H1 (cell line): ENCODE data around the gene RASAL2. TPM values are rescaled to one million over a fixed set of nuclear protein-coding genes. Genes with fewer than 3 reads are reported as not detected.
A peak's percentile ranks its signal among the peaks of the same experiment; 100 is the strongest.

Experiments used
- CTCF ChIA-PET: fragments of 300-600 bp; sonication (Branson Sonifier 250); formaldehyde crosslinking; loops from one replicate; lab custom pipeline; 2021; ENCODE audit not compliant: partially characterized antibody; lab: Charles Lee
- POLR2A ChIA-PET: fragments of 300-600 bp; sonication (Branson Sonifier 250); formaldehyde crosslinking; loops from one replicate; lab custom pipeline; 2021; ENCODE audit warnings: inconsistent platforms; ENCODE audit not compliant: partially characterized antibody; lab: Charles Lee
- DNase-seq, 2 experiments: peaks; one replicate each; pipeline versions ENCODE4 v3.0.0 to v3.0.0-alpha.2; 2010 to 2022; ENCODE audit warnings: low spot score in 2 of 2, low read depth in 1 of 2, mixed read lengths in 1 of 2
- FAIRE-seq: peaks from 2 replicates; lab custom pipeline; 2011; peaks lifted over from hg19 to GRCh38; lab: Jason Lieb, UNC
- H2AFZ ChIP-seq: 2 replicates; pipeline ENCODE4 v1.8.1; 2012; ENCODE audit warnings: low read length, inconsistent platforms
- H2AK5ac ChIP-seq: 2 replicates; pipeline ENCODE4 v1.6.1; 2013; ENCODE audit warnings: low read depth, low read length
- H2BK120ac ChIP-seq: replicated peaks from 2 replicates; pipeline ENCODE3; 2013; ENCODE audit warnings: low read depth, low read length, inconsistent platforms
- H2BK12ac ChIP-seq: 2 replicates; pipeline ENCODE4 v1.6.1; 2013; ENCODE audit warnings: low read depth, low read length
- H2BK15ac ChIP-seq: 2 replicates; pipeline ENCODE4 v1.6.1; 2013; ENCODE audit warnings: low read length
- H2BK20ac ChIP-seq: 2 replicates; pipeline ENCODE4 v1.6.1; 2013; ENCODE audit warnings: low read length
- H2BK5ac ChIP-seq: 2 replicates; pipeline ENCODE4 v1.6.1; 2013; ENCODE audit warnings: low read depth, low read length
- H3K14ac ChIP-seq: 2 replicates; pipeline ENCODE4 v1.6.1; 2013; ENCODE audit warnings: inconsistent platforms; ENCODE audit not compliant: insufficient read length
- H3K18ac ChIP-seq: 2 replicates; pipeline ENCODE4 v1.6.1; 2013; ENCODE audit warnings: low read length; ENCODE audit errors: extremely low read depth
- H3K23ac ChIP-seq: 2 replicates; pipeline ENCODE4 v1.6.1; 2013; ENCODE audit warnings: inconsistent platforms; ENCODE audit not compliant: insufficient read length
- H3K23me2 ChIP-seq: 2 replicates; pipeline ENCODE4 v1.6.1; 2013; ENCODE audit warnings: low read depth, low read length
- H3K27ac ChIP-seq: 2 replicates; pipeline ENCODE4 v1.6.1; 2011; ENCODE audit warnings: low read depth, low read length, inconsistent platforms
- H3K27me3 ChIP-seq, 4 experiments: replicated peaks in 1 of 4; 1 replicate in 1 of 4; 2 replicates in 3 of 4; pipeline versions ENCODE4 v1.6.1 to v1.8.1; 2011 to 2013; ENCODE audit warnings: low read length in 3 of 4, mild to moderate bottlenecking in 3 of 4, inconsistent platforms in 2 of 4, mixed read lengths in 2 of 4, moderate library complexity in 1 of 4; ENCODE audit not compliant: control insufficient read depth in 3 of 4, insufficient read depth in 3 of 4; ENCODE audit errors: extremely low read depth in 1 of 4
- H3K36me3 ChIP-seq, 4 experiments: 2 replicates each; pipeline versions ENCODE4 v1.6.1 to v1.8.1; 2011 to 2013; ENCODE audit warnings: mild to moderate bottlenecking in 4 of 4, low read length in 3 of 4, moderate library complexity in 2 of 4, control low read depth in 1 of 4, inconsistent platforms in 1 of 4; ENCODE audit not compliant: insufficient read depth in 4 of 4, control insufficient read depth in 2 of 4
- H3K4ac ChIP-seq: replicated peaks from 2 replicates; pipeline ENCODE3; 2013; ENCODE audit warnings: low read length, low read depth, mixed read lengths, inconsistent platforms; ENCODE audit not compliant: insufficient read length
- H3K4me1 ChIP-seq, 4 experiments: replicated peaks in 1 of 4; 1 replicate in 1 of 4; 2 replicates in 3 of 4; pipeline versions ENCODE4 v1.6.1 to v1.8.1; 2011 to 2013; ENCODE audit warnings: low read length in 3 of 4, inconsistent platforms in 2 of 4, mixed read lengths in 1 of 4; ENCODE audit not compliant: insufficient read depth in 4 of 4, control insufficient read depth in 3 of 4
- H3K4me2 ChIP-seq, 2 experiments: 2 replicates each; pipeline versions ENCODE4 v1.6.1 to v1.8.1; 2011 to 2013; ENCODE audit warnings: low read depth in 2 of 2, low read length in 2 of 2, control low read depth in 1 of 2, inconsistent platforms in 1 of 2, mild to moderate bottlenecking in 1 of 2; ENCODE audit not compliant: insufficient read depth in 1 of 2
- H3K4me3 ChIP-seq, 4 experiments: fragments of 200-600, 300-600 bp in 1 of 4; sonication (generic), shearing (Covaris generic), sonication (Bioruptor Twin) in 1 of 4; 2 replicates each; pipeline versions ENCODE4 v1.5.1 to v1.8.1; 2011 to 2016; ENCODE audit warnings: low read length in 4 of 4, low read depth in 3 of 4, control low read depth in 2 of 4, inconsistent platforms in 2 of 4, mild to moderate bottlenecking in 2 of 4, mixed read lengths in 1 of 4, moderate library complexity in 1 of 4; ENCODE audit not compliant: insufficient read depth in 2 of 4; ENCODE audit errors: extremely low read depth in 1 of 4
- H3K56ac ChIP-seq: replicated peaks from 2 replicates; pipeline ENCODE3; 2013; ENCODE audit warnings: low read depth, mild to moderate bottlenecking, mixed read lengths, low read length, inconsistent platforms; ENCODE audit not compliant: insufficient read length
- H3K79me1 ChIP-seq: 2 replicates; pipeline ENCODE4 v1.6.1; 2013; ENCODE audit warnings: low read depth, low read length, control low read depth
- H3K79me2 ChIP-seq, 2 experiments: 2 replicates each; pipeline versions ENCODE4 v1.6.1 to v1.8.1; 2012 to 2013; ENCODE audit warnings: low read length in 2 of 2, mild to moderate bottlenecking in 2 of 2, inconsistent platforms in 1 of 2; ENCODE audit not compliant: insufficient read depth in 2 of 2, control insufficient read depth in 1 of 2
- H3K9ac ChIP-seq, 4 experiments: replicated peaks in 1 of 4; 1 replicate in 1 of 4; 2 replicates in 3 of 4; pipeline versions ENCODE4 v1.6.1 to v1.8.1; 2011 to 2013; ENCODE audit warnings: low read depth in 3 of 4, low read length in 3 of 4, control low read depth in 2 of 4, mild to moderate bottlenecking in 2 of 4, moderate library complexity in 2 of 4, inconsistent platforms in 1 of 4; ENCODE audit errors: extremely low read depth in 1 of 4
- H3K9me3 ChIP-seq, 2 experiments: 2 replicates each; pipeline versions ENCODE4 v1.6.1 to v1.8.1; 2012 to 2013; ENCODE audit warnings: mild to moderate bottlenecking in 2 of 2, moderate library complexity in 2 of 2, control low read depth in 1 of 2, inconsistent platforms in 1 of 2, low read depth in 1 of 2, low read length in 1 of 2, mixed read lengths in 1 of 2; ENCODE audit not compliant: insufficient read depth in 2 of 2
- H4K20me1 ChIP-seq, 2 experiments: replicated peaks in 1 of 2; 2 replicates each; pipeline versions ENCODE3 to v1.8.1; 2011 to 2013; ENCODE audit warnings: inconsistent platforms in 2 of 2, low read length in 2 of 2, mild to moderate bottlenecking in 1 of 2; ENCODE audit not compliant: insufficient read depth in 2 of 2, control insufficient read depth in 1 of 2
- H4K5ac ChIP-seq: 2 replicates; pipeline ENCODE4 v1.6.1; 2013; ENCODE audit warnings: low read length, low read depth, mixed read lengths, inconsistent platforms; ENCODE audit not compliant: insufficient read length
- H4K8ac ChIP-seq: 2 replicates; pipeline ENCODE4 v1.8.0; 2013; ENCODE audit warnings: mild to moderate bottlenecking, moderate library complexity, low read length, inconsistent platforms; ENCODE audit not compliant: insufficient read depth; ENCODE audit errors: extremely low read depth
- H4K91ac ChIP-seq: replicated peaks from 2 replicates; pipeline ENCODE3; 2013; ENCODE audit warnings: low read length, mixed read lengths, inconsistent platforms; ENCODE audit not compliant: insufficient read length
- CBX8 ChIP-seq: fragments of 300-800, 300-1000 bp; sonication (generic); IDR thresholded peaks from 2 replicates; pipeline ENCODE4 v1.7.1; 2016; ENCODE audit warnings: low read depth, low read length, borderline replicate concordance
- KDM4A ChIP-seq: IDR thresholded peaks from one replicate; pipeline ENCODE4 v1.7.1; 2012; ENCODE audit warnings: low read depth, mild to moderate bottlenecking, moderate library complexity, low read length, inconsistent platforms; ENCODE audit not compliant: severe bottlenecking
- PHF8 ChIP-seq: fragments of 200-600 bp; sonication (generic); conservative IDR thresholded peaks from 2 replicates; pipeline ENCODE4 v1.7.1; 2012; ENCODE audit warnings: low read depth, mild to moderate bottlenecking, inconsistent platforms, low read length, moderate library complexity
- WGBS, 2 experiments: shearing (Covaris generic) in 1 of 2; methylation state at CpG; one replicate each; pipeline versions ENCODE4 v1.1.6 to v1.1.7; 2013 to 2015; ENCODE audit warnings: low lambda C conversion rate in 2 of 2, mixed read lengths in 2 of 2, inconsistent platforms in 1 of 2, low coverage in 1 of 2, missing lambda C conversion rate in 1 of 2; ENCODE audit not compliant: insufficient replicate concordance in 2 of 2, insufficient coverage in 1 of 2, insufficient read length in 1 of 2; ENCODE audit errors: extremely low coverage in 1 of 2, missing lambda C conversion rate in 1 of 2; 5-methylcytosine and 5-hydroxymethylcytosine counted together
- polyA plus RNA-seq, 7 experiments: library from polyadenylated mRNA; depleted of rRNA in 3 of 7; stranded (reverse) in 5 of 7; unstranded in 2 of 7; fragments of >200 nt in 5 of 7; fragments of 200-250 nt in 2 of 7; gene quantifications; 1 replicate in 5 of 7; 2 replicates in 1 of 7; 4 replicates in 1 of 7; pipeline versions ENCODE4 v1.2.1 to v1.2.3, GENCODE V29; 2011 to 2013; ENCODE audit warnings: missing spikeins in 2 of 7, mixed read lengths in 2 of 7
- total RNA-seq: library from RNA; stranded (reverse); fragmentation: NEBNext Ultra II Directional; extraction: Animal tissue kit (Norgen Biotek cat#: 25700); gene quantifications from 2 replicates; pipeline ENCODE4 v1.2.1, GENCODE V29; 2021

The RASAL2 gene
- total and polyA plus RNA-seq, 2 of the 8 experiments (the other 6 are each of a cell fraction or from before 2014, with no cell fraction given) = 15.9 to 32.5 TPM

DNA sequence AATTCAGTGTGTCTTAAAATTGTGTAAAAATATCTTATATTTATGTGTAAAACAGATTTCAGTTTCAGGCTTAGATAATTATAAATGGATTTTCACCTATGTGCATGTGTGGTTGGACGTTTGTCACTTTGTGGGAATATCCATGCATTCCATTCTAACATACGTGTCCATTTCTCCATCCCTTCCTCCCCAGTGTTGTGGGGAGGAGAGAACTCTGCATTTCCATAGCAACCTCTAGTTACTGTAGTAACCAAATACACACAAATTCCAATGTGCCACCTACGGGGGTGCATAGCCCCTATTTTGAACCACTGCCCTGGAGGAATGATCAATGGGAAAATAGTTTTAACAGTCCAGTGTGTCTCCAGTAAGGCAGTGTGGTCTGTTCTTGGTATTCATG lies 79.0 kb downstream of the RASAL2 start:
- no peak overlapping the region for H3K4me3 ChIP-seq
- H3K27ac ChIP-seq = no peak overlapping the region
- no peak overlapping the region for H2BK5ac ChIP-seq
- H3K79me1 ChIP-seq = no peaks in the 10 kb centered on the region; the same call in 1 of the 2 replicates
- peaks cover 2 to 4% of the 10 kb centered on the region in 2 experiments for H4K20me1 ChIP-seq
- H3K36me3 ChIP-seq = no peaks in the 10 kb centered on the region
- TF ChIP-seq CBX8 (no peak), KDM4A (no peak), PHF8 (no peak)
- TF ChIP-seq, all 59 proteins: peak for 0
- no peak overlapping the region for H2BK15ac ChIP-seq
- no peak overlapping the region for H2AK5ac ChIP-seq
- no peak overlapping the region for H3K14ac ChIP-seq
- no peak overlapping the region for H2BK20ac ChIP-seq
- no peak overlapping the region for H4K5ac ChIP-seq
- no peaks in the 10 kb centered on the region for H3K27me3 ChIP-seq
- no peak overlapping the region for H3K4me2 ChIP-seq
- H3K4ac ChIP-seq = no peak overlapping the region
- 84% methylated on average over 3 of the region's 3 CpGs; no CpG with 5 or more reads in 1 of the 2 experiments for WGBS, 2 experiments
- H3K23ac ChIP-seq = no peak overlapping the region
- H3K9ac ChIP-seq = no peak overlapping the region
- DNase-seq = no peak
- H3K79me2 ChIP-seq = peaks cover 0 to 65% of the 10 kb centered on the region in 2 experiments; a peak in 2 of 4 replicates
- H2AFZ ChIP-seq = no peak overlapping the region
- H4K91ac ChIP-seq = no peak overlapping the region
- no peak overlapping the region for H2BK12ac ChIP-seq
- H3K56ac ChIP-seq = no peak overlapping the region
- H3K4me1 ChIP-seq = peaks cover 0 to 4% (median 0%) of the 10 kb centered on the region in 4 experiments; a peak in 1 of 7 replicates
- H3K18ac ChIP-seq = no peak overlapping the region
- H4K8ac ChIP-seq = no peak overlapping the region
- ChIA-PET POLR2A (no interaction called here), CTCF (interaction anchor here (1.7 kb wide), 1 partner anchor 80 kb away, joined by 3 read pairs; no protein-coding TSS in a partner anchor)
- no peaks in the 10 kb centered on the region for H3K9me3 ChIP-seq
- H3K23me2 ChIP-seq = no peaks in the 10 kb centered on the region
- no peak overlapping the region for H2BK120ac ChIP-seq
- peak; percentile 60 for FAIRE-seq
